AG09309 (cell line): ENCODE measurements around the gene ITPK1.
A peak's percentile ranks its signal among the peaks of the same experiment; 100 is the strongest.

Experiments used
- DNase-seq: peaks from one replicate; pipeline ENCODE4 v3.0.0-alpha.2; 2010; ENCODE audit warnings: low read depth
- H3K4me3 ChIP-seq: 2 replicates; pipeline ENCODE4 v1.5.1; 2011; ENCODE audit warnings: mild to moderate bottlenecking, low read depth, low read length, moderate library complexity; ENCODE audit not compliant: control insufficient read depth
- TF ChIP-seq, protein P1 (sequence below): IDR thresholded peaks from 2 replicates; pipeline ENCODE4 v1.5.1; 2011; ENCODE audit warnings: mild to moderate bottlenecking, low read depth, low read length, inconsistent platforms; ENCODE audit not compliant: insufficient read depth, control insufficient read depth; ENCODE audit errors: missing control alignments

Gene ITPK1

DNA sequence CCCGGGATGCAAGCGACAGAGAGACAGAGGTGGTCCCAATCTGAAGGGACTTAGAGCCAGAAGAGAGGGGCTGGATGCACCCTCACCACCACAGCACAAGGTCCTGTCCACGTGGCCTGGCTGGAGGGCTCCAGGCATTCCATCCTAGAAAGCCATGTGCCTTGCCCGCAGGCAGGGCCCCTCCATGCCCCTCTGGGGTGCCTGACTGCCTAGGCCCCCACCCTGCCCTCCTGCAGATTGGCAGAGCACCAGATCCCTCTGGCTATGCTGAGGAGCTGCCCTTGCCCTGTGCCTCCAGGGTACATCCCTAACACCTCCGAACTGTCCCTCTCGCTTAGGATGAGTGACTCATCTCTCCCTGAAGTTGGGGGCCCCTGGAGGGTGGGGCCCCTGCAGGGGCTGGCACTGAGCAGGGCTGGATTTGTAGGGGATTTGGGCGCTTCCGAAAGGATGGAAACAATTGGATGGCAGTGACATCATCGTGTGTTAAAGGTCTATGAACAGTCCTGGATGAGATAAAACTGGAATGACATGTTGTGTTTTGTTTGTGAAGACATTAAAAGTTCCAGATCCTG, 141.8 kb downstream of the ITPK1 start:
- DNase-seq: no peak
- H3K4me3 ChIP-seq: no peak overlapping the region
- TF ChIP-seq, protein P1, sequence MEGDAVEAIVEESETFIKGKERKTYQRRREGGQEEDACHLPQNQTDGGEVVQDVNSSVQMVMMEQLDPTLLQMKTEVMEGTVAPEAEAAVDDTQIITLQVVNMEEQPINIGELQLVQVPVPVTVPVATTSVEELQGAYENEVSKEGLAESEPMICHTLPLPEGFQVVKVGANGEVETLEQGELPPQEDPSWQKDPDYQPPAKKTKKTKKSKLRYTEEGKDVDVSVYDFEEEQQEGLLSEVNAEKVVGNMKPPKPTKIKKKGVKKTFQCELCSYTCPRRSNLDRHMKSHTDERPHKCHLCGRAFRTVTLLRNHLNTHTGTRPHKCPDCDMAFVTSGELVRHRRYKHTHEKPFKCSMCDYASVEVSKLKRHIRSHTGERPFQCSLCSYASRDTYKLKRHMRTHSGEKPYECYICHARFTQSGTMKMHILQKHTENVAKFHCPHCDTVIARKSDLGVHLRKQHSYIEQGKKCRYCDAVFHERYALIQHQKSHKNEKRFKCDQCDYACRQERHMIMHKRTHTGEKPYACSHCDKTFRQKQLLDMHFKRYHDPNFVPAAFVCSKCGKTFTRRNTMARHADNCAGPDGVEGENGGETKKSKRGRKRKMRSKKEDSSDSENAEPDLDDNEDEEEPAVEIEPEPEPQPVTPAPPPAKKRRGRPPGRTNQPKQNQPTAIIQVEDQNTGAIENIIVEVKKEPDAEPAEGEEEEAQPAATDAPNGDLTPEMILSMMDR: no peak

DNA sequence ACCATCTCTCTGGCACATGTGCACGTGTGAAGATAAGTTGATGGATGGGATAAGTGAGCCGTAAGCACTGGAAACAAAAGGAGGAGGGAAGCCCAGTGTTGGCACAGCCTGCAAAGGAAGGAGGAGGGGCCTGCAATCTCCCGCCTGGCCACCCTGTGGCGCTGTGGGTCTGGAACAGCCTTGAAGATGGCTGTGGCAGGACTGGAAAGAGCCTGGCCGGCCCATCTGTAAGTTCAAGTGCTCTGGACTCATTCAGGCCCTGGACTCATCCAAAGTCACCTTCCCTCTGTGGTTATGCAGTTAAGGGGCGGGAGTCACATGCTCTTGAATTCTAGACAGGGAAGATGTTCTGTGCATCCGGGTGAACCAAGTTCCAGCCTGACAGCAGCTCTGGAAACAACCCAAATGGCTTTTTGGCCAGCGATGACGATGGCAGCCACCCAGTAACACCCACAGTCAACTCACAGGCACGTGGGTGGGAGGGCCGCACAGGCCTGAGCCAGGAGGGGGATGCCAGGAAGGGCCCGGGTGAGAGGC, 142.4 kb downstream of the ITPK1 start:
- no peak overlapping the region for H3K4me3 ChIP-seq
- TF ChIP-seq, protein P1: peak; percentile 71
- DNase-seq: no peak

DNA sequence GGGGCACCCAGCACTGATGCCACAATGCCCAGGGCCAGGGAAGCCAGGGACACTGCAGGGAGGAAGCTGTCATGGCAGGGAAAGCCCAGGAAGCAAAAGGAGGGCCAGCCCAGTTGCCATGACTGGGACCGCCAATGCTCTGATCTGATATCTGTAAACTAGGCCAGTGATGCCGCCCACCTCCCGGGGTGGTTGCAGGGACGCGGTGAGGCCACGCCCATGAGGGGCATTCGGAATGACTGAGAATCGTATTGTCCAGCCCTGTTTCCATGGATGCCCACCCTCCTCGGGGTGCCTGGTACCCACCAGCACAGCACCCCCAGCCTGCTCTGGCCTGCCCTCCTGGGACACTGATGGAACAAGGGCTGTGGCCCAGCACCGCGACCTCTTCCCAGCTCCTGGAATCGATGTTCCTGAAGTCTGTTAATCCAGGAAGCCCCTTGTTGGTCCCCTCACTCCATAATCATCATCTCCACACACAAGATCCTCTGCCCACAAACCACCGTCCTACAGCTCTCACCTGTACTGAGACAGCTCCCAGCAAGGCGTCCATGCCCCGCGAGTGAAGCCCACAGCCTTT, 144.0 kb downstream of the ITPK1 start:
- DNase-seq: no peak
- no peak overlapping the region for H3K4me3 ChIP-seq
- TF ChIP-seq, protein P1: no peak

DNA sequence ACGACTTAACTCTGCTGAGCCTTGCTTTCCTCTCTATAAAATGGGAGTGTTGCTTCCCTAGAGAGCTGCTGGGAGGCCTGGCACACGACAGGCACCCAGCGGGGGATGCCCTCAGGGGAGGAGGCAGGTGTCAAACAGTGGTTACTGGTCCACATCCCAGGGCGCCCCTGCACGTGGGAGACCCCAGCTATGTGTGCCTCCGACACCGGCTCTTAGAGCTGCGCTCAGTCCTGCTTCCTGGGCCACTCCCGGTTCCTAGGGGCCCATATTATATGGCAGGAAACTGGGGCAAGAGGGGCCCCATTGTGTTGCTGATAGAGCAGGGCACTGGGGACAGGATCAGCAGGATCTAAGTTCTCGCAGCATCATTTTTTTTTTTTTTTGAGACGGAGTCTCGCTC, 145.5 kb downstream of the ITPK1 start:
- no peak overlapping the region for H3K4me3 ChIP-seq
- no peak for DNase-seq
- TF ChIP-seq, protein P1: no peak

DNA sequence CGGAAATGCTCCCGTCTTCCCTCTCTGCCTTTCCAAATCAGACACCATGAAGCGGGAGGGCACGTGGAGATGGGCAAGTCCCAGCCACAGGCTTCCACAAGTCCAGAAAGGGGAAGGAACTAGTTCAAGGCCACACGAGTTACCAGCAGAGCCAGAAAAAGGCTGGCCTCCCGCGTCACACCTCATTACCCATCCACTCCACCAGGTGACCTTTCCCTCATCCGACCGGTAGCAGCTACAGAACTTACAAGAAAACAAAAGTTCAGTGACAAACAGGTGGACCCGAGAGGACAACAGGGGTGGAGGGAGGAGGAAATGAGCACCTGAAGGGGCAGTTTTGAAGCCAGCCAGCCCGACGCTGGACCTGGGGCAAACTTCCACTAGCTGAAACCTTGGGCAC, 145.9 kb downstream of the ITPK1 start:
- no peak overlapping the region for H3K4me3 ChIP-seq
- TF ChIP-seq, protein P1: no peak
- no peak for DNase-seq

DNA sequence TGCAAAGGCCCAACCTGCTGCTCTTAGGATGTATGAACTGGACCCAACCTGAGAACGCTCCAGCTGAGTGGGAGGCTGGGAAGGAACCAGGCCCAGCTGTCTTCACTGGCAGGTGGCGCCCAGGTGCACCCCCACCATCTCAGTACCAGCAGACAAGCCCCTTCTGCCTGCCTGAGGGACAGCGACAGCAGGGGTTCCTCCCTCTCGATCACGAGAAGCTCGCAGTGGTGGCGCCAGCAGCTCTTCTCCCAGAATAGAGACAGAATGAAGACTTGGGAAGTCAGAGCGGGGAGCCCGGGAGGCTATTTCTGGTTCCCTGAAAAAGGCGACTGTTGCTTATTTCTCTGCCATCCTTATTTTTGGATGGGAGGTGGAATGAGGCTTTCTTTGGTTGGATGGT, 146.3 kb downstream of the ITPK1 start:
- no peak for DNase-seq

More for the DNA sequence above, 146.3 kb downstream of the ITPK1 start:
- TF ChIP-seq, protein P1: no peak
- H3K4me3 ChIP-seq: no peak overlapping the region
